IPS DF 6.9 (cell line): Measurements from ENCODE around the gene GPATCH8.
"Not testable (repeated sequence)": the region's sequence is repeated elsewhere in the genome, so short reads cannot be mapped to it uniquely, and the experiment has no call there.

Experiments
- DNase-seq: peaks from one replicate; pipeline ENCODE4 v3.0.0-alpha.2; 2013; ENCODE audit warnings: low read depth, low spot score
- H3K27ac ChIP-seq: one replicate; pipeline ENCODE4 v1.5.1; 2013; ENCODE audit warnings: low read length, control low read depth
- H3K27me3 ChIP-seq: 2 replicates; pipeline ENCODE4 v1.6.1; 2013; ENCODE audit warnings: mild to moderate bottlenecking, low read length; ENCODE audit not compliant: control insufficient read depth, insufficient read depth
- H3K36me3 ChIP-seq: 2 replicates; pipeline ENCODE4 v1.6.1; 2013; ENCODE audit warnings: low read length; ENCODE audit not compliant: control insufficient read depth, insufficient read depth
- H3K4me1 ChIP-seq: 2 replicates; pipeline ENCODE4 v1.6.1; 2013; ENCODE audit warnings: low read length; ENCODE audit not compliant: control insufficient read depth, insufficient read depth
- H3K4me3 ChIP-seq: 2 replicates; pipeline ENCODE4 v1.5.1; 2013; ENCODE audit warnings: mild to moderate bottlenecking, low read length
- H3K9me3 ChIP-seq: 2 replicates; pipeline ENCODE4 v1.6.1; 2013; ENCODE audit warnings: low read length, inconsistent platforms; ENCODE audit not compliant: control insufficient read depth, insufficient read depth
- WGBS: extraction: QIAGEN DNeasy Blood & Tissue Kit; methylation state at CpG from one replicate; pipeline ENCODE4 v1.1.7; 2013; ENCODE audit warnings: mixed read lengths, missing lambda C conversion rate; ENCODE audit not compliant: insufficient read length, insufficient coverage; 5-methylcytosine and 5-hydroxymethylcytosine counted together

GPATCH8 gene

DNA sequence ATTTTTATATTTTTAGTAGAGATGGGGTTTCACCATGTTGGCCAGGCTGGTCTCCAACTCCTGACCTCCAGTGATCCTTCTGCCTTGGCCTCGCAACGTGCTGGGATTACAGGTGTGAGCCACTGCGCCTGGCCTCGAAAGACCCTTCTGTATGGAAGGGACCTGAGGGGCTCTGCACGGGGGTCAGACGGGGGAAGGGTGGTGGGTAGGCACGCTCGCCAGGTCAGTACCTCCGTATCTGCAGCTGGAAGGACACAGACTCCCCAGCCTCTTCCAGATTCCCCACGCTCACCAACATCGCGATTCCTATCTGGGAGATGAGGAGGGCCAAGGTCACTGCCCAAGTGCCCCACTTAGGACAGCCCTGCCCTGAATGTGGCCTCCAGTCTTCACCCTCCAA lies 126.4 kb downstream of the GPATCH8 start:
- Histone ChIP-seq H3K9me3 (no peaks in the 10 kb centered on the region), H3K27ac (no peak overlapping the region), H3K4me1 (peaks cover 5% of the 10 kb centered on the region; the same call in 1 of the 2 replicates), H3K36me3 (no peaks in the 10 kb centered on the region), H3K27me3 (no peaks in the 10 kb centered on the region), H3K4me3 (no peak overlapping the region)
- no CpG with 5 or more reads among the region's 12 CpGs for WGBS
- DNase-seq = no peak

DNA sequence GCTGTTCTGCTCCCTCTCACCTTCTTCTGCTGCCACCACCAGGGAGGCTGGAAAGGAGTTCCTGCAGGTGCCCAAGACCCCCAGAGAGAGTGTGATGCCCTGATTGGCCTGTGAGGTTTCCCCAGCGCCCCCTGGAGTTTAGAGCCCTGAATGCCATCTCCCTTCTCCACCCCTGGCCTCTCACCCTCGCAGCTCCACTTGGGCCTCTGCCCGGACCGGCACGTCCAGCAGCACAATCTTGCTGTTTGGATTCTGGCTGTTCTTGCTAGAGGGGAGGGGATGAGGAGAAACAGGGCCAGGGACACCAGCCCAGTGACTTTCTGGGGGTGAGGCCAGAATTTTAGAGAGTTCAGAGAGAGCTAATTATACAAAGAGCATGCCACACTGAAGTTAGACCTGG lies 127.1 kb downstream of the GPATCH8 start:
- Histone ChIP-seq H3K9me3 (no peaks in the 10 kb centered on the region), H3K4me3 (no peak overlapping the region), H3K4me1 (peaks cover 5% of the 10 kb centered on the region; the same call in 1 of the 2 replicates), H3K36me3 (no peaks in the 10 kb centered on the region), H3K27ac (no peak overlapping the region), H3K27me3 (no peaks in the 10 kb centered on the region)
- no peak for DNase-seq
- WGBS = no CpG with 5 or more reads among the region's 5 CpGs

DNA sequence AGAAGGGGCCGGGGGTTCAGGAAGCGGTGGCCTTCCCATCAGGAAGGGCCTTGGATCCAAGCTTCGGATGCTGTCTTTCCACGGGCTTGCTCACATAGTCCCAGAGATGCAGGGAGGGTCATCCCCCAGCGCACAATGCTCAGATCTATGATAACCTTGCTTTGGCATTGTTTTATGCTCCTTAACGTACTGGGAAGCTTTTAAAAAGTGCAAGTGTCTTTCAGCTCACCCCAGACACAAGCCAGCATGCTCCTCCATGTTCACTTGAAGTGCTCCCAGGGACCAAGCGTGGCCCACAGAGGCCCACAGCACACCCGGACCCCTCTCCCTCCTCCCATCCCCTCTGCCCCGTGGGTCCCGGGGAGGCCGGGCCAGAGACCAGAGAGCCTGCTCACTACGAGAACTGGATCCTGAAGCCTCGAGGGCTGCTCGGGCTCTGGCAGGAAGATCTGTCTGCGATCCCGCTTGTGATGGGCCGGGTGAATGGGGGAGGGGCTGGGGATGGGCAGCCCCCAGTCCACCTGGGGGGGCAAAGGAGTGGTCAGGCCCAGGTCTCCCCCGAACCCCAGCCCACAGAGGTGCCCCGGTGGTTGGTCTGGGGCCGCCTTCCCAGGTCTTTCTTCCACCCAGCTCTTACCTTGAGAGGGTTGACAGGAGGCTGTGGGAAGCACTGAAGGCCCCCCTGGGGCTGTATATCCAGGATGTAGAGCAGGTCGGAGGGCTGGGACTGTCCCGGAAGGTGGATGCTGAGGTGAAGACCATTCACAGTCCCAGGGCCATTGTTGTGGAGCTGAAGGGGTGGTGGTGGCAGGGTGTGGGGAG lies 127.8 kb downstream of the GPATCH8 start:
- Histone ChIP-seq H3K27ac (no peak overlapping the region), H3K4me1 (peaks cover 5% of the 10 kb centered on the region; the same call in 1 of the 2 replicates), H3K36me3 (no peaks in the 10 kb centered on the region), H3K4me3 (no peak overlapping the region; the same call in 1 of the 2 replicates), H3K9me3 (no peaks in the 10 kb centered on the region), H3K27me3 (no peaks in the 10 kb centered on the region)
- WGBS = no CpG with 5 or more reads among the region's 22 CpGs
- DNase-seq = no peak

DNA sequence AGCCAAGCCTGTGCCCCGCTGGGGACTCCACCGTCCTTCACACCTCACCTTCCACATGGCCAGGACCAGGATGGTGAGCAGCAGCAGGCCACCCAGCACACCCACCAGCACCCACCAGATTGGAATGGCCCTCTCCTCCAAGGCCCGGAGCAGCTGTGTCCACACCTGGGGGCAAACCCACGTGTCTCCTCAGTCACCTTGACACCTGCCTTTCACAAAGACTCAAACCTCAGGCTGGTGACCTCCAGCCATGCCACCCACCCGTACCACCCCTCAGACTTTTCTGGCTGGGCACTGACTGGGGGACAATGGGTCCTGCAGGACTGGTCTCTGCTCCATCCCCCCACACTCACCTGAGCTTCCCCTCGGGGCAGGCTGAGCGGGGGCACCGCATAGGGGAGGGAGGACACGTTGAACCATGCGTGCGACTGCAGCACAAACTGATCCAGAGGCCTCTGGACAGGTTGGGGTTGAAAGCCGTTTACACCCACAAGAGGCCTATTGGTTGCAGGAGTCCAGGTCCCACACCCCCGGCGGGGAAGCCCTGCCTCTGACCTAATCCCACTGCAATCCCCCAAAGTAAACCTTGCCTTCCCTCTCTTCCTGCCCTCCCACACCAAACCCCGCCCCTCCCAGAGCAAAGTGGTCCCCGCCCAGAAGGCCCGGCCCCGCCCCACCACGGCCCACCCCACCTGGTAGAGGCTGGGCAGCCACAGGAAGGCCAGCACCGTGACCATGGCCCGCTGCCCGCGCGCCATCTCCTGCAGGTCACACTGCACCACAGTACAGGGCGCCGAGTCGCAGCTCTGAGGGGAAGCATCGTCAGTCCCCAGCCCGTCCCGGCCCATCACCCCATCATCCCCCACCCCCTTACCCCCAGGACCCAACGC lies 128.7 kb downstream of the GPATCH8 start:
- Histone ChIP-seq H3K9me3 (no peaks in the 10 kb centered on the region), H3K36me3 (no peaks in the 10 kb centered on the region), H3K4me3 (no peak overlapping the region; the same call in 1 of the 2 replicates), H3K4me1 (peaks cover 5% of the 10 kb centered on the region; the same call in 1 of the 2 replicates), H3K27ac (no peak overlapping the region), H3K27me3 (no peaks in the 10 kb centered on the region)
- DNase-seq = peak; percentile 71
- no CpG with 5 or more reads among the region's 31 CpGs for WGBS

DNA sequence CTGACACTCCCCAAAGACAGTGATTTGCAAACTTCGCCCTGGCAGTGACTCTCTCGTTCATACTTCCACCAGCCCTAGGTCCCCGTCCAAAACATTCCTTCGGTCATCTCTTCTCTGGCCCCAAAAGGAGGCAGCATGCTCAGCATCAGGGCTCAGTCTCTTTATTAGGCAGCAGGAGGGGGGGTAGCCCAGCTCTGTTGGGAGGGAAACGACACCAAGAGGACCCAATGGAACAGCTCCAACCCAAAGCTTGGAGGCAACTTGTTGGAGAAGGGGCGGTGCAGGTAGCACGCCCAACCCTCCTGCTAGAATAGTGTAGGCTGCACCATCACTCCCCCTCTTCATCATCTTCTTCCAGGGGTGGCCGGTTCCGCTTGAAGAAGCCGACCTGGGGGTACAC lies 131.2 kb downstream of the GPATCH8 start:
- Histone ChIP-seq H3K4me3 (no peak overlapping the region), H3K27me3 (no peaks in the 10 kb centered on the region), H3K4me1 (peaks cover 5% of the 10 kb centered on the region; the same call in 1 of the 2 replicates), H3K36me3 (no peaks in the 10 kb centered on the region), H3K27ac (no peak overlapping the region), H3K9me3 (no peaks in the 10 kb centered on the region)
- no peak for DNase-seq
- WGBS = no CpG with 5 or more reads among the region's 10 CpGs

DNA sequence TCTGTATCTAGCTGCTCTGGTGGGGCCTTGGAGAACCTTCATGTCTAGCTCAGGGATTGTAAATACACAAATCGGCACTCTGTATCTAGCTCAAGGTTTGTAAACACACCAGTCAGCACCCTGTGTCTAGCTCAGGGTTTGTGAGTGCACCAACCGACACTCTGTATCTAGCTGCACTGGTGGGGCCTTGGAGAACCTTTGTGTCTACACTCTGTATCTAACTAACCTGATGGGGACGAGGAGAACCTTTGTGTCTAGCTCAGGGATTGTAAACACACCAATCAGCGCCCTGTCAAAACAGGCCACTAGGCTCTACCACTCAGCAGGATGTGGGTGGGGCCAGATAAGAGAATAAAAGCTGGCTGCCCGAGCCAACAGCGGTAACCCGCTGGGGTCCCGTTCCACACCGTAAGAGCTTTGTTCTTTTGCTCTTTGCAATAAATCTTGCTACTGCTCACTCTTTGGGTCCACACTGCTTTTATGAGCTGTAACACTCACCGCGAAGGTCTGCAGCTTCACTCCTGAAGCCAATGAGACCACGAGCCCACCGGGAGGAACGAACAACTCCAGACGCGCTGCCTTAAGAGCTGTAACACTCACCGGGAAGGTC lies 133.7 kb downstream of the GPATCH8 start:
- no CpG with 5 or more reads among the region's 17 CpGs for WGBS
- not testable (repeated sequence) for H3K27ac ChIP-seq, H3K36me3 ChIP-seq, H3K27me3 ChIP-seq, H3K4me3 ChIP-seq, H3K9me3 ChIP-seq, H3K4me1 ChIP-seq, DNase-seq

DNA sequence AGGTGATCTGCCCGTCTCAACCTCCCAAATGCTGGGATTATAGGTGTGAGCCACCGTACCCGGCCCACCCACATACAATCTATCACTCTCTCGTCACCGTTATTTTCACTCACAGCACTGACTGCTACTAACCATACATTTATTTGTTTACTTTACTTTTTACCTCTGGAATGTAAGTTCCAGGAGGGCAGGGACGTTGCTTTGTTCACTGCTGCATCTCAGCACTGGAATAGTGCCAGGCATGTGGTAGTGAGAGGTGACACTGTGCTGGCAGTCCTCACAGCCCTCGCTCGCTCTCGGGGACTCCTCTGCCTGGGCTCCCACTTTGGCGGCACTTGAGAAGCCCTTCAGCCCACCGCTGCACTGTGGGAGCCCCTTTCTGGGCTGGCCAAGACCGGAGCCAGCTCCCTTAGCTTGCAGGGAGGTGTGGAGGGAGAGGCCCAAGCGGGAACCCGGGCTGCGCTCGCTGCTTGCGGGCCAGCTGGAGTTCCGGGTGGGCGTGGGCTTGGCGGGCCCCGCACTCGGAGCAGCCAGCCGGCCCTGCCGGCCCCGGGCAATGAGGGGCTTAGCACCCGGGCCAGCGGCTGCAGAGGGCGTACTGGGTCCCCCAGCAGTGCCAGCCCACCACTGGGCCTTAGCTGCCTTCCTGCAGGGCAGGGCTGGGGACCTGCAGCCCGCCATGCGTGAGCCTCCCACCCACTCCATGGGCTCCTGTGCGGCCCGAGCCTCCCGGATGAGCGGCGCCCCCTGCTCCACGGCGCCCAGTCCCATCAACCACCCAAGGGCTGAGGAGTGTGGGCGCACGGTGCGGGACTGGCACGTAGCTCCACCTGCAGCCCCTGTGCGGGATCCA lies 134.6 kb downstream of the GPATCH8 start:
- H3K4me3 ChIP-seq, H3K9me3 ChIP-seq, H3K27me3 ChIP-seq, H3K36me3 ChIP-seq, H3K4me1 ChIP-seq, DNase-seq, H3K27ac ChIP-seq: not testable (repeated sequence)
- 100% methylated on average over 2 of the region's 42 CpGs for WGBS

DNA sequence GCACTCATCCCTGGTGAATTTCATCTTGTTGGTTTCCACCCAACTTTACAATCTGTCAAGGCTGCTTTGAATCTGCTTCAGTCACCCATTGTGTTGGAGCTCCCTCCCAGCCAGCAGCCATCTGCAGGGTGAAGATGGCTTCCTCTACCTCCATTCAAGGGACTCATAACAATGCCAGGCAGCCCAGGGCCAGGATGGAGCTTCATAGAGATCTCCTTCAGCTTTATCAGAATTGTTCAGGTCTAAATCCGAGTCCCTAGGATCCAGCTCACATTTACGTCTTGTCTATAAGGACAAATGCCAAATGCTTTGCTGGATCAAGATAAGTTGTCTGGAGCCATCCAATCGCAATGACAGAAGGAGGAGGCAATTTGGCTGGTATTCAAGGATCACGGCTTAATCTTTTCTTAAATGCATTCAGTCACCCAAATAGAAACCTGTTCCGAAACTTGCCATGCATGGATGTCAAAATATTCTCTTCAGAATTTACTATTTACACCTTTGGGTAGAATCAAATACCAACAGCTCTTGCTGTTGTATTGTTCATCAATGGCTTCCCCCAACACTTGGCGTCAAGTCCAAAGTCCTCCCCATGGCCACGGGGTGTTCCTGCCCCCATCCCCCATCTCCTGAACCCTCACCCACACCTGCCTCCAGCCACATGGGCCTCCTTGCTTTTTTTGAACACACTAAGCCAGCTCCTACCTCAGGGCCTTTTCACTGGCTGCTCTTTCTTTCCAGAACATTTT lies 135.8 kb downstream of the GPATCH8 start:
- no peak overlapping the region for H3K4me3 ChIP-seq
- WGBS = no CpG with 5 or more reads among the region's 7 CpGs
- H3K36me3 ChIP-seq = no peaks in the 10 kb centered on the region
- H3K27me3 ChIP-seq = no peaks in the 10 kb centered on the region
- H3K9me3 ChIP-seq = no peaks in the 10 kb centered on the region
- no peak for DNase-seq
- peaks cover 4% of the 10 kb centered on the region for H3K4me1 ChIP-seq
- no peak overlapping the region for H3K27ac ChIP-seq

DNA sequence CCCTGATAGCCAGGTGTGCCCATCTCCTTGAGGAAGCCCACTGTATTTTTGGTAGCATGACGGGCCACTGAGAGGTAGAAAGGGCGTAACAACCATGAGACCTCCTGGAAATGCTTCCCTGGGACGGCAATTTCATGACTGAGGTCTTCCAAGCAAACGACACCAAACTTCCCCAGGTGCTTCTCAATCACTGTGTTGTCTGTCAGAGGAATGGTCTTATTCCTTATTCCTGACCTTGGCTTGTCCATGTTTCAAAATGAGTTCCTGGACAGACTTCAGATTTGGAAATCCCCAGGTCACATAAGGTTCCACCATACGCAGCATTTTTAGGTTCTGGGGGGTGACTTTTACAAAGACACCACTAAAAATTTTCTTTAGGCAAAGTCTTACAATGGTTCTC lies 138.2 kb downstream of the GPATCH8 start:
- DNase-seq, H3K4me3 ChIP-seq, H3K27ac ChIP-seq, H3K27me3 ChIP-seq, H3K9me3 ChIP-seq, H3K36me3 ChIP-seq: not testable (repeated sequence)
- WGBS = no CpG with 5 or more reads among the region's 5 CpGs
- H3K4me1 ChIP-seq = peaks cover 15% of the 10 kb centered on the region
